ENCODE data around the gene GFER.

- no peak for TF ChIP-seq EP300 (IDR thresholded peaks at IDR 0.05; ENCODE audit: borderline replicate concordance)
- no peak for TF ChIP-seq EGR1 (IDR thresholded peaks at IDR 0.05)
- no peak for TF ChIP-seq YY1 (IDR thresholded peaks at IDR 0.05; ENCODE audit: low read depth)
- no peak for TF ChIP-seq RAD21 (IDR thresholded peaks at IDR 0.05; ENCODE audit: low read depth)
Measured at GRCh38 chr16:1968146-1968953, 15.6 kb upstream of the GFER start.

All from Ishikawa (cell line).